CD4-positive, alpha-beta T cell treated with Interleukin-6 for 4 hours (primary cell): ENCODE data around the gene CFP.

Experiments used
- DNase-seq: peaks from one replicate; pipeline ENCODE4 v3.0.0-alpha.2; 2020; ENCODE audit warnings: mixed read lengths

The CFP gene

DNA sequence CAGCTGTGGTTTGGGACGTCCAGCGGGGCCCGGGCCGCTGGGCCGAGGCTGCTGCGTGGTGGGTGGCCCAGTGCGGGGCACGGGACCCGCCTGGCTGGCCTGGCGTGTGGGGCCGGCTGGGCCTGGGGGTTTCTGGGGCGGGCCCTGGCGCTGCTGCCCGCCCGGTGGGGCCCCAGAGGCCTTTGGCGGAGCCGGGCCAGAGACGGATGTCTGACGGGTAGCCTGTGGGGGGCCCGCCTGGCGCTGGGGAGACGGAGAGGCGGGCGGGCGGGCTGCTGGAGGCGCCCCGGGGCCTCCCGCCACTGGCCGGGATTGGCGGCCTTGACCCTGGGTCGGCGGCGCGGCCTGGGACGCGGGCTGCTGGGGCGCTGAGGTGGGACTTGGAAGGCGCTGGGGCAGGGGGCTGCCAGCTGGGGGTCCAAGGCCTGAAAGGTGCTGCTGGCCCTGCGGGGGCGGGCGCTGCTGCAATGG, 55.6 kb downstream of the CFP start:
- DNase-seq, result no peak

DNA sequence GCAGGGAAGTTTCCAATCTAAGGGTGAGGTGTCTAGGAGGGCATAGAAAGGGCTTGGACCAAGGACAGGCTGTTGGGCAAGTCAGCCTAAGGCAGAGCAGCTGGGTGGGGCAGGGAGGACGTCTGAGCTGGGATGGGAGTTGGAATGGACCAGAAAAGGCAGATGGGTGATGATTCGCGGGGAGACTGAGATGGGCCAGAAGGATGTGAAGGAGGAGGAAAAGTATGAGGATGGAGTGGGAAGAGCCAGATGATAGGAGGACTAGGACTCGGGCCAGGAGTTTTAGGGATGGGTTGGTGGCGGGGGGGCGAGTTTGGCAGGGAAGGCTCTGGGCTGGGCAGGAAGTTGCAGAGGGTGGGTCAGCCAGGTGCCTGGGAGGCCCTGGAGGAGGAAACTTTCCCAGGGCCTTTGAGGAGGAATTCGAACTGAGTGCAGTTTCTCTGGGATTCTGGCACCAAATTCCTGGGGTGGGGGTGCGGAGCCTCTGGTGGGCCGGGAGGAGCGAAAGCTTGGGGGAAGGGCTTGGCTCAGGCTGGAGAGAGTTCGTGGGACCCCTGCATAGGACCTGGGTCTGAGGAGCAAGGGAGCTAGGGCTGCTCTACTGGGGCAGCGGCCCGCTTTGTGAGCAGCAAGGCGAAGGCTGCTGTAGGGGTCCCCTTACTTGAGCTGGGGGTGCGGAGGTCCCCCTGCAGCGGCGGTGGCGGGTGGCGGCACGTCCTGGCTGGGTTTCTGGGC, 56.2 kb downstream of the CFP start:
- no peak for DNase-seq
